ENCODE results near the gene LUZP4. TPM values are rescaled to one million over a fixed set of nuclear protein-coding genes. Genes with fewer than 3 reads are reported as not detected.

The LUZP4 gene
- total RNA-seq, 4 donors from 2014 or later = not detected

- H3K27ac ChIP-seq = no peak overlapping the region
- in situ Hi-C loops (cut with MboI; ENCODE audit: low sequenced_read_pairs in 4 of 4) (no loop called here), intact Hi-C loops (cut with DNase I; ENCODE audit: low total_unique reads) (no loop called here)
- no peak for ATAC-seq
- H3K4me1 ChIP-seq = no peaks in the 10 kb centered on the region
- no peaks in the 10 kb centered on the region for H3K36me3 ChIP-seq
- no peak for DNase-seq
- H3K4me3 ChIP-seq = no peak overlapping the region
- no peaks in the 10 kb centered on the region for H3K9me3 ChIP-seq
- peaks cover 0 to 7% (median 0%) of the 10 kb centered on the region in 3 donors for H3K27me3 ChIP-seq
- TF ChIP-seq CTCF (IDR thresholded peaks at IDR 0.05 in 4 of 5, conservative IDR thresholded peaks at IDR 0.05 in 1 of 5) = peak in 1 of 5 experiments; percentile 15
- no peak for TF ChIP-seq POLR2A (IDR thresholded peaks at IDR 0.05)
These were observed 21.1 kb upstream of the LUZP4 start for GRCh38 chrX:115268421-115268820.

GRCh38 chrX:115269051-115269683 is 20.3 kb upstream of the LUZP4 start:
- intact Hi-C loops (cut with DNase I; ENCODE audit: low total_unique reads) = no loop called here
- no peak overlapping the region for H3K4me3 ChIP-seq
- no peak for ATAC-seq
- H3K4me1 ChIP-seq = no peaks in the 10 kb centered on the region
- H3K27ac ChIP-seq = no peak overlapping the region
- in situ Hi-C loops (cut with MboI; ENCODE audit: low sequenced_read_pairs in 4 of 4) = no loop called here
- no peak for DNase-seq
- no peak for TF ChIP-seq CTCF (IDR thresholded peaks at IDR 0.05 in 4 of 5, conservative IDR thresholded peaks at IDR 0.05 in 1 of 5)
- TF ChIP-seq POLR2A (IDR thresholded peaks at IDR 0.05) = no peak
- H3K9me3 ChIP-seq = no peaks in the 10 kb centered on the region
- no peaks in the 10 kb centered on the region for H3K36me3 ChIP-seq
- H3K27me3 ChIP-seq = peaks cover 0 to 12% (median 0%) of the 10 kb centered on the region in 3 donors

GRCh38 chrX:115284877-115285276 is 4.6 kb upstream of the LUZP4 start:
- in situ Hi-C loops (cut with MboI; ENCODE audit: low sequenced_read_pairs in 4 of 4) = no loop called here
- no peak for TF ChIP-seq POLR2A (IDR thresholded peaks at IDR 0.05)
- TF ChIP-seq CTCF (IDR thresholded peaks at IDR 0.05 in 4 of 5, conservative IDR thresholded peaks at IDR 0.05 in 1 of 5) = no peak
- no peaks in the 10 kb centered on the region for H3K36me3 ChIP-seq
- no peaks in the 10 kb centered on the region for H3K4me1 ChIP-seq
- no peak overlapping the region for H3K27ac ChIP-seq
- intact Hi-C loops (cut with DNase I; ENCODE audit: low total_unique reads) = no loop called here
- H3K27me3 ChIP-seq = peaks cover 0 to 2% (median 0%) of the 10 kb centered on the region in 3 donors
- H3K9me3 ChIP-seq = no peaks in the 10 kb centered on the region
- DNase-seq = no peak
- no peak for ATAC-seq
- H3K4me3 ChIP-seq = no peak overlapping the region

DNA sequence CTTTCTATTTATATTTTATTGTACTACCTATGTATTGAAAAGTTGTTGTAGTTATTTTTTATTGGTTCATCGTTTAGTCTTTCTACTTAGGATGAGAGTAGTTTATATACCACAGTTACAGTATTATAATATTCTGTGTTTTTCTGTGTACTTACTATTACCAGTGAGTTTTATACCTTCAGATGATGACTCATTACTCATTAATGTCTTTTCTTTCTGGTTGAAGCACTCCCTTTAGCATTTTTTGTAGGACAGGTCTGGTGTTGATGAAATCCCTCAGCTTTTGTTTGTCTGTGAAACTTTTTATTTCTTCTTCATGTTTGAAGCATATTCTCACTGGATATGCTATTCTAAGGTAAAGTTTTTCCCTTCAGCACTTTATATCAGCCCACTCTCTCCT is 7.7 kb downstream of the LUZP4 start:
- H3K4me1 ChIP-seq = no peaks in the 10 kb centered on the region
- peaks cover 0 to 5% (median 0%) of the 10 kb centered on the region in 3 donors for H3K27me3 ChIP-seq
- no peaks in the 10 kb centered on the region for H3K36me3 ChIP-seq
- intact Hi-C loops (cut with DNase I; ENCODE audit: low total_unique reads) = no loop called here
- H3K27ac ChIP-seq = no peak overlapping the region
- in situ Hi-C loops (cut with MboI; ENCODE audit: low sequenced_read_pairs in 4 of 4) = no loop called here
- no peak overlapping the region for H3K4me3 ChIP-seq
- ATAC-seq (no peak), DNase-seq (no peak)
- TF ChIP-seq CTCF (IDR thresholded peaks at IDR 0.05 in 4 of 5, conservative IDR thresholded peaks at IDR 0.05 in 1 of 5) = no peak
- TF ChIP-seq POLR2A (IDR thresholded peaks at IDR 0.05) = no peak
- H3K9me3 ChIP-seq = no peaks in the 10 kb centered on the region

DNA sequence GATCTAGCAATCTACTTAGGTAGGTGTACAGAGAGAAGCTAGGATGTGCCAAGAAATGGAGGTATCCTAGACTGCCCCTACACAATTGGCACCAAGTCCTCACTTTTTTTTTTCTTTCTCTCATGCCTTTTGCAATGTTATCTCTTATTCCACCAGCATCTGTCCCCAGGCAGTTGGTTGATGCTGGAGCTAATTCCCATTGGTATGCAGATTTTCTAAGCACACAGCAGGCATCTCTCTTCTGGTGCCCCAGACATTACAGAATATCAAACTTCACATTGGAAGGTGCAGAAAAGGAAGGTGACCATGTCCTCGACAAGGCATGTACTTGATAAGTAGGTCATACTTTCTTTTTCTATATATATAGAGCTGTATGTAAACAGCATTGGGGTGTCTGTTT is 21.6 kb downstream of the LUZP4 start:
- TF ChIP-seq CTCF (IDR thresholded peaks at IDR 0.05 in 4 of 5, conservative IDR thresholded peaks at IDR 0.05 in 1 of 5) (no peak), POLR2A (IDR thresholded peaks at IDR 0.05) (no peak)
- Histone ChIP-seq H3K36me3 (no peaks in the 10 kb centered on the region), H3K9me3 (no peaks in the 10 kb centered on the region), H3K4me1 (no peaks in the 10 kb centered on the region), H3K27me3 (peaks cover 0 to 3% (median 0%) of the 10 kb centered on the region in 3 donors), H3K4me3 (no peak overlapping the region), H3K27ac (no peak overlapping the region)
- intact Hi-C loops (cut with DNase I; ENCODE audit: low total_unique reads) = no loop called here
- DNase-seq (no peak), ATAC-seq (no peak)
- in situ Hi-C loops (cut with MboI; ENCODE audit: low sequenced_read_pairs in 4 of 4) = no loop called here
